ENCODE data around the gene WDR27. TPM values are rescaled to one million over a fixed set of nuclear protein-coding genes. Genes with fewer than 3 reads are reported as not detected.

WDR27 gene
- total and polyA plus RNA-seq, 10 of the 15 experiments (the other 5 are each of a cell fraction or from before 2014, with no cell fraction given) = 1.9 to 33.2 (median 19.0) TPM

DNA sequence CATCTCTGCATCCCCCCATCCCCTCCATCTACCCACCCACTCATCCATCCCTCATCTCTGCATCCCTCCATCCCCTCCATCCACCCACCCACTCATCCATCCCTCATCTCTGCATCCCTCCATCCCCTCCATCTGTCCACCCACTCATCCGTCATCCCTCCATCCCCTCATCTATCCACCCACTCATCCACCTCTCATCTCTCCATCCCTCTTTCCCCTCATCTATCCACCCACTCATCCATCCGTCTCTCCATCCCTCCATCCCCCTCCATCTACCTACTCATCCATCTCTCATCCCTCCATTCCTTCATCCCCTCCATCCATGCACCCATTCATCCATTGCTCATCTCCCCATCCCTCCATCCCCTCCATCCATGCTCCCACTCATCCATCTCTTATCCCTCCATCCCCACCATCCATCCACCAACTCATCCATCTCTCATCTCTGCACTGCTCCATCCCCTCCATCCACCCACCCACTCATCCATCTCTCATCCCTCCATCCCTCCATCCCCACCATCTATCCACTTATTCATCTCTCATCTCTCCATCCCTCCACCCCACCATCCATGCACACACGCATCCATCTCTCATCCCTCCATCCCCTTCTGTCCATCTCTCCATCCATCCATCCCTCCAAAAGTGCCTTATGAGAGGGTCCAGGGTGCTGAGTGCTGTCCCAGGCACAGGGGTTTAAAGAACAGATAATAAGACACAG lies 51.4 kb downstream of the WDR27 start:
- Histone ChIP-seq H3K79me2 (ENCODE audit: control insufficient read depth, insufficient read depth, low read length) (no peaks in the 10 kb centered on the region), H3K9ac (ENCODE audit: control insufficient read depth, insufficient read depth, low read length) (no peak overlapping the region), H2AFZ (ENCODE audit: control insufficient read depth, low read depth, low read length) (no peak overlapping the region), H3K27ac (ENCODE audit: control insufficient read depth, insufficient read depth) (no peak overlapping the region), H3K4me3 (no peak overlapping the region), H3K9me3 (replicated peaks; ENCODE audit: control insufficient read depth, insufficient read depth, low read length) (no peaks in the 10 kb centered on the region), H3K4me1 (ENCODE audit: control insufficient read depth, insufficient read depth, low read length) (no peaks in the 10 kb centered on the region), H3K36me3 (ENCODE audit: control insufficient read depth in 2 of 2, insufficient read depth in 2 of 2, low read length in 1 of 2) (no peaks in the 10 kb centered on the region; a peak in 1 of 4 replicates), H3K27me3 (replicated peaks in 1 of 2; ENCODE audit: control insufficient read depth in 2 of 2, insufficient read depth in 2 of 2, low read length in 1 of 2) (no peaks in the 10 kb centered on the region), H3K4me2 (ENCODE audit: control insufficient read depth, insufficient read depth) (no peak overlapping the region), H4K20me1 (ENCODE audit: control insufficient read depth, insufficient read depth) (no peaks in the 10 kb centered on the region)
- ATAC-seq = no peak
- POLR2A ChIA-PET = no interaction called here
- intact Hi-C loops (cut with micrococcal nuclease; ENCODE audit: unreplicated experiment) (no loop called here), in situ Hi-C loops (cut with MboI) (no loop called here)
- DNase-seq (ENCODE audit: low read depth, low spot score) = no peak
- CTCF ChIA-PET = no interaction called here
- BruUV-seq (replicated peaks) = no TSS peak
- RAD21 ChIA-PET (ENCODE audit: unreplicated experiment) = no interaction called here
- SMC1A ChIA-PET (ENCODE audit: uncharacterized antibody, unreplicated experiment) = no interaction called here
- TF ChIP-seq NR2F1 (conservative IDR thresholded peaks at IDR 0.05) (no peak), SIN3A (IDR thresholded peaks at IDR 0.05; ENCODE audit: low read depth, low read length) (no peak), KAT2A (conservative IDR thresholded peaks at IDR 0.05; ENCODE audit: control insufficient read depth, low read depth, low read length) (no peak)
- TF ChIP-seq, protein P1, sequence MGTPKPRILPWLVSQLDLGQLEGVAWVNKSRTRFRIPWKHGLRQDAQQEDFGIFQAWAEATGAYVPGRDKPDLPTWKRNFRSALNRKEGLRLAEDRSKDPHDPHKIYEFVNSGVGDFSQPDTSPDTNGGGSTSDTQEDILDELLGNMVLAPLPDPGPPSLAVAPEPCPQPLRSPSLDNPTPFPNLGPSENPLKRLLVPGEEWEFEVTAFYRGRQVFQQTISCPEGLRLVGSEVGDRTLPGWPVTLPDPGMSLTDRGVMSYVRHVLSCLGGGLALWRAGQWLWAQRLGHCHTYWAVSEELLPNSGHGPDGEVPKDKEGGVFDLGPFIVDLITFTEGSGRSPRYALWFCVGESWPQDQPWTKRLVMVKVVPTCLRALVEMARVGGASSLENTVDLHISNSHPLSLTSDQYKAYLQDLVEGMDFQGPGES (IDR thresholded peaks at IDR 0.05) = no peak
- TF ChIP-seq, protein P2, sequence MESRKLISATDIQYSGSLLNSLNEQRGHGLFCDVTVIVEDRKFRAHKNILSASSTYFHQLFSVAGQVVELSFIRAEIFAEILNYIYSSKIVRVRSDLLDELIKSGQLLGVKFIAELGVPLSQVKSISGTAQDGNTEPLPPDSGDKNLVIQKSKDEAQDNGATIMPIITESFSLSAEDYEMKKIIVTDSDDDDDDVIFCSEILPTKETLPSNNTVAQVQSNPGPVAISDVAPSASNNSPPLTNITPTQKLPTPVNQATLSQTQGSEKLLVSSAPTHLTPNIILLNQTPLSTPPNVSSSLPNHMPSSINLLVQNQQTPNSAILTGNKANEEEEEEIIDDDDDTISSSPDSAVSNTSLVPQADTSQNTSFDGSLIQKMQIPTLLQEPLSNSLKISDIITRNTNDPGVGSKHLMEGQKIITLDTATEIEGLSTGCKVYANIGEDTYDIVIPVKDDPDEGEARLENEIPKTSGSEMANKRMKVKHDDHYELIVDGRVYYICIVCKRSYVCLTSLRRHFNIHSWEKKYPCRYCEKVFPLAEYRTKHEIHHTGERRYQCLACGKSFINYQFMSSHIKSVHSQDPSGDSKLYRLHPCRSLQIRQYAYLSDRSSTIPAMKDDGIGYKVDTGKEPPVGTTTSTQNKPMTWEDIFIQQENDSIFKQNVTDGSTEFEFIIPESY (IDR thresholded peaks at IDR 0.05) = no peak
- TF ChIP-seq, protein P3, sequence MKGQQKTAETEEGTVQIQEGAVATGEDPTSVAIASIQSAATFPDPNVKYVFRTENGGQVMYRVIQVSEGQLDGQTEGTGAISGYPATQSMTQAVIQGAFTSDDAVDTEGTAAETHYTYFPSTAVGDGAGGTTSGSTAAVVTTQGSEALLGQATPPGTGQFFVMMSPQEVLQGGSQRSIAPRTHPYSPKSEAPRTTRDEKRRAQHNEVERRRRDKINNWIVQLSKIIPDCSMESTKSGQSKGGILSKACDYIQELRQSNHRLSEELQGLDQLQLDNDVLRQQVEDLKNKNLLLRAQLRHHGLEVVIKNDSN (IDR thresholded peaks at IDR 0.05; ENCODE audit: borderline replicate concordance, extremely low read length, insufficient read depth, low read depth, low read length) = no peak
- TF ChIP-seq, protein P4, sequence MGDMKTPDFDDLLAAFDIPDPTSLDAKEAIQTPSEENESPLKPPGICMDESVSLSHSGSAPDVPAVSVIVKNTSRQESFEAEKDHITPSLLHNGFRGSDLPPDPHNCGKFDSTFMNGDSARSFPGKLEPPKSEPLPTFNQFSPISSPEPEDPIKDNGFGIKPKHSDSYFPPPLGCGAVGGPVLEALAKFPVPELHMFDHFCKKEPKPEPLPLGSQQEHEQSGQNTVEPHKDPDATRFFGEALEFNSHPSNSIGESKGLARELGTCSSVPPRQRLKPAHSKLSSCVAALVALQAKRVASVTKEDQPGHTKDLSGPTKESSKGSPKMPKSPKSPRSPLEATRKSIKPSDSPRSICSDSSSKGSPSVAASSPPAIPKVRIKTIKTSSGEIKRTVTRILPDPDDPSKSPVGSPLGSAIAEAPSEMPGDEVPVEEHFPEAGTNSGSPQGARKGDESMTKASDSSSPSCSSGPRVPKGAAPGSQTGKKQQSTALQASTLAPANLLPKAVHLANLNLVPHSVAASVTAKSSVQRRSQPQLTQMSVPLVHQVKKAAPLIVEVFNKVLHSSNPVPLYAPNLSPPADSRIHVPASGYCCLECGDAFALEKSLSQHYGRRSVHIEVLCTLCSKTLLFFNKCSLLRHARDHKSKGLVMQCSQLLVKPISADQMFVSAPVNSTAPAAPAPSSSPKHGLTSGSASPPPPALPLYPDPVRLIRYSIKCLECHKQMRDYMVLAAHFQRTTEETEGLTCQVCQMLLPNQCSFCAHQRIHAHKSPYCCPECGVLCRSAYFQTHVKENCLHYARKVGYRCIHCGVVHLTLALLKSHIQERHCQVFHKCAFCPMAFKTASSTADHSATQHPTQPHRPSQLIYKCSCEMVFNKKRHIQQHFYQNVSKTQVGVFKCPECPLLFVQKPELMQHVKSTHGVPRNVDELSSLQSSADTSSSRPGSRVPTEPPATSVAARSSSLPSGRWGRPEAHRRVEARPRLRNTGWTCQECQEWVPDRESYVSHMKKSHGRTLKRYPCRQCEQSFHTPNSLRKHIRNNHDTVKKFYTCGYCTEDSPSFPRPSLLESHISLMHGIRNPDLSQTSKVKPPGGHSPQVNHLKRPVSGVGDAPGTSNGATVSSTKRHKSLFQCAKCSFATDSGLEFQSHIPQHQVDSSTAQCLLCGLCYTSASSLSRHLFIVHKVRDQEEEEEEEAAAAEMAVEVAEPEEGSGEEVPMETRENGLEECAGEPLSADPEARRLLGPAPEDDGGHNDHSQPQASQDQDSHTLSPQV (IDR thresholded peaks at IDR 0.05) = no peak
- TF ChIP-seq, protein P5, sequence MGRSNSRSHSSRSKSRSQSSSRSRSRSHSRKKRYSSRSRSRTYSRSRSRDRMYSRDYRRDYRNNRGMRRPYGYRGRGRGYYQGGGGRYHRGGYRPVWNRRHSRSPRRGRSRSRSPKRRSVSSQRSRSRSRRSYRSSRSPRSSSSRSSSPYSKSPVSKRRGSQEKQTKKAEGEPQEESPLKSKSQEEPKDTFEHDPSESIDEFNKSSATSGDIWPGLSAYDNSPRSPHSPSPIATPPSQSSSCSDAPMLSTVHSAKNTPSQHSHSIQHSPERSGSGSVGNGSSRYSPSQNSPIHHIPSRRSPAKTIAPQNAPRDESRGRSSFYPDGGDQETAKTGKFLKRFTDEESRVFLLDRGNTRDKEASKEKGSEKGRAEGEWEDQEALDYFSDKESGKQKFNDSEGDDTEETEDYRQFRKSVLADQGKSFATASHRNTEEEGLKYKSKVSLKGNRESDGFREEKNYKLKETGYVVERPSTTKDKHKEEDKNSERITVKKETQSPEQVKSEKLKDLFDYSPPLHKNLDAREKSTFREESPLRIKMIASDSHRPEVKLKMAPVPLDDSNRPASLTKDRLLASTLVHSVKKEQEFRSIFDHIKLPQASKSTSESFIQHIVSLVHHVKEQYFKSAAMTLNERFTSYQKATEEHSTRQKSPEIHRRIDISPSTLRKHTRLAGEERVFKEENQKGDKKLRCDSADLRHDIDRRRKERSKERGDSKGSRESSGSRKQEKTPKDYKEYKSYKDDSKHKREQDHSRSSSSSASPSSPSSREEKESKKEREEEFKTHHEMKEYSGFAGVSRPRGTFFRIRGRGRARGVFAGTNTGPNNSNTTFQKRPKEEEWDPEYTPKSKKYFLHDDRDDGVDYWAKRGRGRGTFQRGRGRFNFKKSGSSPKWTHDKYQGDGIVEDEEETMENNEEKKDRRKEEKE (IDR thresholded peaks at IDR 0.05) = no peak
- FAIRE-seq = no peak
- WGBS (ENCODE audit: insufficient coverage, insufficient replicate concordance, low lambda C conversion rate, missing lambda C conversion rate) = 91% methylated on average over 3 of the region's 3 CpGs
